ENCODE data around the gene RNF40. TPM values are rescaled to one million over a fixed set of nuclear protein-coding genes. Genes with fewer than 3 reads are reported as not detected.

The RNF40 gene
- total RNA-seq, 1 experiment from 2014 or later: 90.3 TPM

DNA sequence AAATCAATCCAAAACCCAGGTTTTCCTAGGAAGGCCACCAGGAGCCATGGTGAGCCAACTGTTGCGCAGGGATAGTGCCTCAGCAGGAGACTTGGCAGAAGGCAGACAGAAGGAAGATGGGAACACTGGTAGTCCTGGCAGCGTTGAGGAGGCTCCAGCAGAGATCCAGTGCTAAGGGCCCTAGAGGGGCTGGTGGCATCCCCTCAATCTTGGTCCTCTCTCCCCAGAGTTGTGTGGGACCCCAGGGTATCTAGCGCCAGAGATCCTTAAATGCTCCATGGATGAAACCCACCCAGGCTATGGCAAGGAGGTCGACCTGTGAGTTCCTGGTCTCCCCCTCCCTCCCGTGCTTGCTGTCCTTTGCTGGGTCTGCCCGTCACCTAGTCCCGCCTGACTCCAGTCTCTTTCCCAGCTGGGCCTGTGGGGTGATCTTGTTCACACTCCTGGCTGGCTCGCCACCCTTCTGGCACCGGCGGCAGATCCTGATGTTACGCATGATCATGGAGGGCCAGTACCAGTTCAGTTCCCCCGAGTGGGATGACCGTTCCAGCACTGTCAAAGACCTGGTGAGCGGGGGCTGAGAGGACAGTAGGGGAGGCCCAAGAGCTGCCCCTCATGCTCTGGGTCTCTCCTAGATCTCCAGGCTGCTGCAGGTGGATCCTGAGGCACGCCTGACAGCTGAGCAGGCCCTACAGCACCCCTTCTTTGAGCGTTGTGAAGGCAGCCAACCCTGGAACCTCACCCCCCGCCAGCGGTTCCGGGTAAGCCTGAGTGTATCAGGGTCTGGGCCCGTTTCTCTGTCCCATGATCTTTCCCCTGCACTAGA lies 6.0 kb upstream of the RNF40 start:
- POLR2A ChIA-PET: no interaction called here

More for the DNA sequence above, 6.0 kb upstream of the RNF40 start:
- RAD21 ChIA-PET (ENCODE audit: low non-redundant PET in 1 of 2, low total read pairs in 2 of 2, uncharacterized antibody in 2 of 2, unreplicated experiment in 2 of 2): no interaction called here
- Histone ChIP-seq H3K4me2 (ENCODE audit: low read length) (no peak overlapping the region), H2AFZ (ENCODE audit: low read depth, low read length, poor library complexity, severe bottlenecking) (no peak overlapping the region), H3K4me3 (replicated peaks in 1 of 2; ENCODE audit: low read depth in 1 of 2, low read length in 2 of 2) (no peak overlapping the region), H4K20me1 (ENCODE audit: insufficient read depth) (no peaks in the 10 kb centered on the region), H3K36me3 (ENCODE audit: control insufficient read depth in 1 of 2, insufficient read depth in 2 of 2, low read length in 2 of 2) (peaks cover 8 to 15% of the 10 kb centered on the region in 2 experiments; a peak in 3 of 4 replicates), H3K9ac (ENCODE audit: low read length) (no peak overlapping the region), H3K27ac (ENCODE audit: low read depth, low read length) (no peak overlapping the region), H3K9me2 (ENCODE audit: insufficient read depth) (no peaks in the 10 kb centered on the region), H3K79me2 (ENCODE audit: insufficient read depth, low read length) (no peaks in the 10 kb centered on the region), H3K9me3 (ENCODE audit: control insufficient read depth in 1 of 2, insufficient read depth in 1 of 2, low read depth in 1 of 2, low read length in 2 of 2) (no peaks in the 10 kb centered on the region), H3K4me1 (ENCODE audit: control insufficient read depth in 1 of 2, insufficient read depth in 2 of 2, low read length in 2 of 2) (peaks cover 7 to 9% of the 10 kb centered on the region in 2 experiments; a peak in 3 of 4 replicates), H3K27me3 (ENCODE audit: insufficient read depth, low read length) (no peaks in the 10 kb centered on the region)
- CTCF ChIA-PET: no interaction called here
- DNase-seq (ENCODE audit: low read depth, low spot score): no peak
- intact Hi-C loops (cut with micrococcal nuclease): no loop called here
- BruUV-seq (replicated peaks): no TSS peak
- TF ChIP-seq ZFX (IDR thresholded peaks at IDR 0.05) (no peak), FOSL1 (IDR thresholded peaks at IDR 0.05; ENCODE audit: low read depth) (no peak), RAD21 (IDR thresholded peaks at IDR 0.05; ENCODE audit: low read depth) (no peak), EZH2phosphoT487 (IDR thresholded peaks at IDR 0.05; ENCODE audit: borderline replicate concordance) (no peak), ELF1 (IDR thresholded peaks at IDR 0.05; ENCODE audit: borderline replicate concordance, low read depth) (no peak), ATF3 (IDR thresholded peaks at IDR 0.05) (no peak), JUND (IDR thresholded peaks at IDR 0.05) (no peak)
- TF ChIP-seq, protein P1, sequence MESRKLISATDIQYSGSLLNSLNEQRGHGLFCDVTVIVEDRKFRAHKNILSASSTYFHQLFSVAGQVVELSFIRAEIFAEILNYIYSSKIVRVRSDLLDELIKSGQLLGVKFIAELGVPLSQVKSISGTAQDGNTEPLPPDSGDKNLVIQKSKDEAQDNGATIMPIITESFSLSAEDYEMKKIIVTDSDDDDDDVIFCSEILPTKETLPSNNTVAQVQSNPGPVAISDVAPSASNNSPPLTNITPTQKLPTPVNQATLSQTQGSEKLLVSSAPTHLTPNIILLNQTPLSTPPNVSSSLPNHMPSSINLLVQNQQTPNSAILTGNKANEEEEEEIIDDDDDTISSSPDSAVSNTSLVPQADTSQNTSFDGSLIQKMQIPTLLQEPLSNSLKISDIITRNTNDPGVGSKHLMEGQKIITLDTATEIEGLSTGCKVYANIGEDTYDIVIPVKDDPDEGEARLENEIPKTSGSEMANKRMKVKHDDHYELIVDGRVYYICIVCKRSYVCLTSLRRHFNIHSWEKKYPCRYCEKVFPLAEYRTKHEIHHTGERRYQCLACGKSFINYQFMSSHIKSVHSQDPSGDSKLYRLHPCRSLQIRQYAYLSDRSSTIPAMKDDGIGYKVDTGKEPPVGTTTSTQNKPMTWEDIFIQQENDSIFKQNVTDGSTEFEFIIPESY (IDR thresholded peaks at IDR 0.05; ENCODE audit: extremely low read depth, insufficient replicate concordance, low read length): no peak
- no peak for ATAC-seq
